ENCODE results near the gene GPR15. TPM values are rescaled to one million over a fixed set of nuclear protein-coding genes. Genes with fewer than 3 reads are reported as not detected.
A peak's percentile ranks its signal among the peaks of the same experiment; 100 is the strongest.

The GPR15 gene
- total and polyA plus RNA-seq, 5 experiments from 2014 or later: 0.41 to 10.8 (median 2.0) TPM

- no peak for DNase-seq
These were observed 52.0 kb downstream of the GPR15 start for GRCh38 chr3:98583766-98584165.

More at GRCh38 chr3:98583766-98584165, 52.0 kb downstream of the GPR15 start:
- no peak for ATAC-seq
- peaks cover 0 to 20% (median 7%) of the 10 kb centered on the region in 4 donors for H3K4me1 Mint-ChIP-seq
- no peaks in the 10 kb centered on the region for H3K27me3 Mint-ChIP-seq
- H3K36me3 Mint-ChIP-seq: peaks cover 6 to 81% (median 13%) of the 10 kb centered on the region in 3 donors
- H3K4me3 Mint-ChIP-seq: no peak overlapping the region
- peak overlapping the region in 6 of 10 donors; percentile 7 to 77 (median 32) for H3K27ac Mint-ChIP-seq
- POLR2A ChIA-PET: no interaction called here
- H3K9me3 Mint-ChIP-seq: no peaks in the 10 kb centered on the region

Other genes with a start within 250 kb of the GPR15 start
- not detected for gene OR5H2, start 249.5 kb upstream of the GPR15 start, total RNA-seq
- not detected for gene OR5H2, start 249.5 kb upstream of the GPR15 start, polyA plus RNA-seq
- gene OR5K4, start 178.1 kb upstream of the GPR15 start, total RNA-seq: not detected
- not detected for gene OR5K4, start 178.1 kb upstream of the GPR15 start, polyA plus RNA-seq
- gene OR5K3, start 141.3 kb upstream of the GPR15 start, total RNA-seq: not detected
- not detected for gene OR5K3, start 141.3 kb upstream of the GPR15 start, polyA plus RNA-seq
- not detected for gene OR5K1, start 68.8 kb upstream of the GPR15 start, total RNA-seq
- not detected for gene OR5K1, start 68.8 kb upstream of the GPR15 start, polyA plus RNA-seq
- gene OR5K2, start 34.3 kb upstream of the GPR15 start, total RNA-seq: not detected
- gene OR5K2, start 34.3 kb upstream of the GPR15 start, polyA plus RNA-seq: not detected
- gene CLDND1, start 9.1 kb upstream of the GPR15 start, total RNA-seq: 100 to 1,000 TPM; 159 to 176 TPM
- gene CLDND1, start 9.1 kb upstream of the GPR15 start, polyA plus RNA-seq: 10 to 100 TPM; 41.9 to 78.4 (median 49.1) TPM
- gene CPOX, start 61.6 kb downstream of the GPR15 start, total RNA-seq: 10 to 100 TPM; 24.5 to 27.1 TPM
- 1 to 10 TPM; 2.4 to 3.4 (median 2.6) TPM for gene CPOX, start 61.6 kb downstream of the GPR15 start, polyA plus RNA-seq
- not detected for gene ST3GAL6, start 231.4 kb downstream of the GPR15 start, total RNA-seq
- not detected for gene ST3GAL6, start 231.4 kb downstream of the GPR15 start, polyA plus RNA-seq

Measured in naive thymus-derived CD8-positive, alpha-beta T cell (primary cell).